Bronchial epithelial cell (primary cell): ENCODE results near the gene TRPM3. TPM values are rescaled to one million over a fixed set of nuclear protein-coding genes. Genes with fewer than 3 reads are reported as not detected.

Experiments
- DNase-seq: peaks from one replicate; pipeline ENCODE4 v3.0.0-alpha.2; 2010; ENCODE audit warnings: low read depth
- FAIRE-seq: peaks from 2 replicates; lab custom pipeline; 2011; peaks lifted over from hg19 to GRCh38; lab: Jason Lieb, UNC
- H3K27me3 ChIP-seq: 2 replicates; pipeline ENCODE4 v1.5.1; 2011; ENCODE audit warnings: low read length; ENCODE audit not compliant: control insufficient read depth, insufficient read depth
- H3K36me3 ChIP-seq: 2 replicates; pipeline ENCODE4 v1.5.1; 2011; ENCODE audit warnings: low read length; ENCODE audit not compliant: control insufficient read depth, insufficient read depth
- H3K4me3 ChIP-seq: 2 replicates; pipeline ENCODE4 v1.5.1; 2011; ENCODE audit warnings: mild to moderate bottlenecking, low read depth, low read length, control low read depth
- CTCF ChIP-seq: IDR thresholded peaks from 2 replicates; pipeline ENCODE4 v1.5.1; 2011; ENCODE audit warnings: mild to moderate bottlenecking, moderate library complexity, low read length, control low read depth, inconsistent platforms; ENCODE audit not compliant: insufficient read depth, severe bottlenecking
- total RNA-seq: library from RNA; depleted of rRNA; stranded (reverse); fragments of >200 nt; gene quantifications from 2 replicates; pipeline ENCODE4 v1.2.1, GENCODE V29; 2014

Gene TRPM3
- total RNA-seq, 1 donor from 2014 or later = not detected

- no peaks in the 10 kb centered on the region for H3K27me3 ChIP-seq
- DNase-seq = no peak
- no peaks in the 10 kb centered on the region for H3K36me3 ChIP-seq
- no peak overlapping the region for H3K4me3 ChIP-seq
- no peak for TF ChIP-seq CTCF
- FAIRE-seq = no peak
These were observed 563.6 kb downstream of the TRPM3 start for GRCh38 chr9:70557661-70558369.

GRCh38 chr9:70556771-70557170 is 564.6 kb downstream of the TRPM3 start:
- no peak for TF ChIP-seq CTCF
- FAIRE-seq = no peak

GRCh38 chr9:70554881-70555280 is 566.5 kb downstream of the TRPM3 start:
- no peak for DNase-seq
- no peak for FAIRE-seq
- TF ChIP-seq CTCF = no peak
- Histone ChIP-seq H3K27me3 (no peaks in the 10 kb centered on the region), H3K4me3 (no peak overlapping the region), H3K36me3 (no peaks in the 10 kb centered on the region)

More at GRCh38 chr9:70556771-70557170, 564.6 kb downstream of the TRPM3 start:
- no peak for DNase-seq
- Histone ChIP-seq H3K36me3 (no peaks in the 10 kb centered on the region), H3K4me3 (no peak overlapping the region), H3K27me3 (no peaks in the 10 kb centered on the region)

- peak; percentile 87 for DNase-seq
- no peaks in the 10 kb centered on the region for H3K27me3 ChIP-seq
- H3K36me3 ChIP-seq = no peaks in the 10 kb centered on the region
- FAIRE-seq = no peak
- no peak for TF ChIP-seq CTCF
- no peak overlapping the region for H3K4me3 ChIP-seq
These were observed 567.4 kb downstream of the TRPM3 start for GRCh38 chr9:70553707-70554673.

GRCh38 chr9:70552561-70552960 is 568.9 kb downstream of the TRPM3 start:
- Histone ChIP-seq H3K36me3 (no peaks in the 10 kb centered on the region), H3K4me3 (no peak overlapping the region), H3K27me3 (no peaks in the 10 kb centered on the region)
- TF ChIP-seq CTCF = no peak
- no peak for DNase-seq
- FAIRE-seq = no peak
